LoVo (cell line): ENCODE results near the gene RHBDF1.
"Not testable (repeated sequence)": the region's sequence is repeated elsewhere in the genome, so short reads cannot be mapped to it uniquely, and the experiment has no call there.

Source experiments
- DNase-seq: peaks from one replicate; pipeline ENCODE4 v3.0.0-alpha.2; 2016; ENCODE audit warnings: low spot score

Gene RHBDF1

DNA sequence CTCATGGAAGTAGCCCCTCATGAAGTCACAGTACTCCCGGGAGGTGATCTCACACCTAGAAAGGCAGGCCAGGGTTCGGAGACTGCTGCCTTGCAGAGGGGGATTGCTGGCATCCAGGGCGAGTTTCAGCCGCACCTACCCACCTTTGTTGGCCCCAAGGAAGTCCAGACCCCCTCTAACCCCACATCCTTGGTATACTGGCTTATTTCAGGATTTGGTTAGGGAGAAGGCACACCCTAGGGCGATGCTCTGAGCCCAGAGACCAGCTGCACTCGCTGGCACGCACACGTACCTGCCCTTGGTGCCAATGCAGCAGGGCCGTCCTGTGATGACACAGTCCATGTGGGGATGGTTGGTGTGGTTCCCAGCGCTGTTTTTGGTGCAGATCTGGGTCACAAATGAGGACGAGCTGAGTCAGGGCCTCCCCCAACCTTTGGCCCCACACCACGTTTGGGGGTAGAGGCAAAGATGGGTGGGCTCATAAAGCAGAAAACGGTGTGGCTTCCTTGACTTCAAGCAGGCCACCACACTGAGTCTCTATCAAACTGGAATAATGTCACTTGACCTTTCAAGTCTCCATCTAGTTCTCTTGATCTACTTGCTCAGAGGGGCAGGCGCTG lies 12.9 kb downstream of the RHBDF1 start:
- DNase-seq: no peak

DNA sequence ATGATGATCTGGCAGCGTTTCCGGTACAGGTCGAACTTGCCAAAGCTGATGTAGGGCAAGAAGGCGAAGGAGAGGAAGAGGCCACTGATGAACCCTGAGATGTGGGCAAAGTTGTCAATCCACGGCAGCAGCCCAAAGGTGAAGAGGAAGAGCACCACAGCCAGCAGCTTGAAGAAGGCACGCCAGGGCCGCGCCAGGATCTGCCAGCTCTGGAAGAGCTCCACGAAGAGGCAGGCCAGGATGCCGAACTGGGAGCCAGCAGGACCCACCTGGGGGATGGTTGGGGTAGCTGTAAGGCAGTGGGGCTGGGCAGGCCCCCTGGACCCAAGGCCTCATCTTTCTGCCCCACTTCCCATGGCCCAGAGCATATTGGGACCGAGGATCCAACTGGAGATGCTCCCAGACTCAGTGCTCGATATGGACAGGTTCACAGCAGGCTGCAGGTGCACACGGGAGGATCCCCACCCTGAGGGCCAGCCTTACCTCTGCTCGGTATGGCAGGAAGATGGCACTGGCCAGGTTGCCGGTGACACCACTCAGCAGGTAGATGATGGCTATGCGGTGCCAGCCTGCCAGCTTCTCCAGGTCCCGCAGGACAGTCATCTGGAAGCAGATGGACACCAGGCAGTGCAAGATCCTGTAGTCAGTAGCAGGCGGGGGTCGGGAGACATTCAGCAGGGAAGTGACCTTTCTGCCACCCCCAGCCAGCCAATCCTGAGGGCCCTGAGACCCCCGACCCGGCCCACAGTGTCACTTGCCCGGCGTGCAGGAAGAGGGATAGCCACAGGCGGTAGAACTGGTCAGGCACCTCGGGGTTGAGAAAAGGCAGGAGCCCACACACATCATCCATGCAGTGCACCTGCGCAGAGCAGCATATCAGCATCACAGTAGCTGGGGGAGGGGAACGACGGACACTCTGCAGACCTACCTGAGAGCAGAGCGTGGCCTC lies 13.7 kb downstream of the RHBDF1 start:
- no peak for DNase-seq

DNA sequence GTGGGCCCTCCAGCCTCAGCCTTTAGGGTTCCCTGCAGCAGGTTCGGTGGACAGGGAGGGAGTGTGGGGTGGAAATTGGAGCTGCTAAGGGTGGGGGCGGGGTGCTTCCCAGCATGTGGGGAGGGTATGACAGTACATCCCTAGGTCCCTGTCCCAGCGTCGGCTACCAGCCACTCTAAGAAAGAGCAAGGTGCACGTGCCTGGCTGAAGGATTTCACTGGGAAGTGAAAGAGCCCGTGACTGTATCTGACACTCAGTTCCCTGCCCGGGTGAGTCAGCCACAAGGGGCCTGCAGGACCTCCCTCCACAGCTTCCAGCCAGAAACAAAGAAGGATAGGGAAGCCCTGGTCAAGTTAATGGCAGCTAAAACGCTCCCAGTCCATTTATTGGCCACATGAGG lies 14.7 kb downstream of the RHBDF1 start:
- DNase-seq: no peak

DNA sequence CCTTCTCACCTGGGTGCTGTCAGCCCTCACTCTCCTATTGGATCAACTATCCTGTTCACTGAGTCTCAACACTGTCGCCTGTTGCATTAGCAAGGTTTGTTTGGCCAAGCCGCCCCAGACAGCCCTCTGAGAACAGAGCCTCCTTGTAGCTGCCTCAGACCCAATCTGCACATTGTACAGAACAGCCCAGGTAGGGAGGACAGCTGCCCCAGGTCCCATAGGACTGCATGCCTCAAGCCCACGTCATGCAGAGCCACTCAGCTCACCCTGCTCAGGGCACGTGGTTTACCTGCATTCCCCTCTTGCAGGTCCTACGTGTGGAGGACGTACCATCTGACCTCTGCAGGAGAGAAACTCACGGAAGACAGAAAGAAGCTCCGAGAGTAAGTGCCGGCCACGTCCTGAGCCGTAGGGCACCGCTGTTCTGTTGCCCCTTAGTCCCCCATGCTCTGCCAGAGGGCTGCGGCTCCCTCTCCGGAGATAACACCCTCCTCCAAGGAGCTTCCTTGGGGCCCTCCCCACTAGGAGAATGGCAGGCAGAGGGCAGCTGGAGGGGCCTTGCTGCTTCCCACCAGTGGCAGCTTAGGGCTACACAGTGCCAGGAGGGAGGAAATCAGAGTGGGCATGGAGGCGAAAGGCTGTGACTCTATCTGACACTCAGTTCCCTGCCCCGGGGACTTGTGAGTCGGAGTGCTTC lies 16.1 kb downstream of the RHBDF1 start:
- DNase-seq: no peak

DNA sequence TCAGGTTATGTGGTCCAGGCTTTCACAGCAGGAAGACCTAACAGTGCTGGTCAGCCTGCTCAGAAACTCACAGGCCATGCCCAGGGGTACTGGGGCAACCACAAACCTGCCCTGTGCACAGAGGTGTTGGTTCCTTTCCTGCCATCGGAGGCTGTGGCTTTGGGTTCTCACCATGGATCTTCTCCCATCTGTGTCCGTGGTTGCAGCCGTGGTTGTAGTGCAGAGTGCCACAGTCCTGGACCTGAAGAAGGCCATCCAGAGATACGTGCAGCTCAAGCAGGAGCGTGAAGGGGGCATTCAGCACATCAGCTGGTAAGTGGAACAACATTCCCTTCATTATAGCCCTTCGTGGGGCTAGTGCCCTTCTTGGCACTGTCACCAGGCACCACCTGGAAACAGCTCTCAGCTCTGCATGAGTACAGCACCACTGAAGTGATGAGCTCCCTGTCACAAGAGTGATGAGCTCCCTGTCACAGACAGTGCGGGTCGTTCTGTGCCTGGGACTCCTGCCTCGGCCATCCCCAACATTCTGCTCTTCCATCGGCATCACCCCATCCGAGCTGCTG lies 16.8 kb downstream of the RHBDF1 start:
- no peak for DNase-seq

DNA sequence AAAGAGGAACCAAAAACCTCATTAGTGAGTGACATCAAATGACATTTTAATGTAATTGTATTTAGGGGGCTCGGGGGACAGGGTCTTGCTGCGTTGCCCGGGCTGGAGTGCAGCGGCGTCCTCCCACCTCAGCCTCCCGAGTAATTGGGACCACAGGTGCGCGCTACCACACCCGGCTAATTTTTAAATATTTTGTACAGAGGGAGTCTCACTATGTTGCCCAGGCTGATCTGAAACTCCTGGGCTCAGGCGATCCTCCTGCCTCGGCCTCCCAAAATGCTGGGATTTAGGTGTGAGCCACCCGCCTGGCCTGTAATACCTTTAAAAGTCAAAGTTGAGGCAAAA lies 18.2 kb downstream of the RHBDF1 start:
- no peak for DNase-seq

DNA sequence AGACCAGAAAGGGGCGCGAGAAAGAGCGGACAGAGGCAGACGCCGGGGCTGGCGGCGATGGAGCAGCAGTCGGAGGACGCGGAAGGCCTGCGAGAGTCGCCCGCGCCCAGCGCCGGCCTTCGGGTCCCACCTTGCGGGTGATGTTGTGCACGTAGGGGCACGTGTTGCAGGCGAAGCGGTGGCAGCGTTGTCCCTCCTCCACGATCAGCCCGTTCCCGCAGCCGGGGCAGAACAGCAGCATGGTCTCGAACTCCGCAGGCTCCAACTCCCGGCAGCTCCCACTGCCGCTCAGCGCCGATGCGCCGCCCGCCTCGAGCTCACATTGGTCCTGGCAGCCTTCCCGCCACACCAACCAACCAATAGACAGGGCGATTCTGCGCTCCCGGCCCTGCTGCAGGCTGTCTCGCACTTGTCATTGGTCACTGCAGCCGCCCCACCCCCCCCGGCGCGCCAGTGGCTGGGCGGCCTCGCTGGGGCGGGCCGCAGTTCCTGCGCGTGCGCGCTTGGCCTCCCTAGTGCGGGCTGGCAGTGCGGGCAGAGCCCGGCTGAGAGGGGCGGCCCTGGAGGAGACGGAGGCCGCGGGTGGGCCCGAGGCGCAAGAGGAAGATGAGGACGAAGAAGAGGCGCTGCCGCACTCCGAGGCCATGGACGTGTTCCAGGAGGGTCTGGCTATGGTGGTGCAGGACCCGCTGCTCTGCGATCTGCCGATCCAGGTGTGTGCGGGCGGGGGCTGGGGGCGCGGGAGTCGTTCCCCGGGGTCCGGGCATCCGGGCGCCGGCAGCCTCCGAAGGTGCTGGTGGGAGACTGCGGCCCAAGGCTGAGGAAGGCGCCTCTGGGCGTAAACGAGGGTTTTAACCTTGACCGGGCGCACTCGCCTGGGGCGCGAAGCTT lies 18.8 kb downstream of the RHBDF1 start, which contains the start of the genes POLR3K and SNRNP25:
TSS of gene POLR3K (minus strand) at position 263 of the 891 bp plus-strand sequence. CDS start at position 241, 22 bp downstream.
TSS of gene SNRNP25 (plus strand) at position 483 of the 891 bp plus-strand sequence. CDS start at position 672, 189 bp downstream.
- DNase-seq: peak; percentile 98

DNA sequence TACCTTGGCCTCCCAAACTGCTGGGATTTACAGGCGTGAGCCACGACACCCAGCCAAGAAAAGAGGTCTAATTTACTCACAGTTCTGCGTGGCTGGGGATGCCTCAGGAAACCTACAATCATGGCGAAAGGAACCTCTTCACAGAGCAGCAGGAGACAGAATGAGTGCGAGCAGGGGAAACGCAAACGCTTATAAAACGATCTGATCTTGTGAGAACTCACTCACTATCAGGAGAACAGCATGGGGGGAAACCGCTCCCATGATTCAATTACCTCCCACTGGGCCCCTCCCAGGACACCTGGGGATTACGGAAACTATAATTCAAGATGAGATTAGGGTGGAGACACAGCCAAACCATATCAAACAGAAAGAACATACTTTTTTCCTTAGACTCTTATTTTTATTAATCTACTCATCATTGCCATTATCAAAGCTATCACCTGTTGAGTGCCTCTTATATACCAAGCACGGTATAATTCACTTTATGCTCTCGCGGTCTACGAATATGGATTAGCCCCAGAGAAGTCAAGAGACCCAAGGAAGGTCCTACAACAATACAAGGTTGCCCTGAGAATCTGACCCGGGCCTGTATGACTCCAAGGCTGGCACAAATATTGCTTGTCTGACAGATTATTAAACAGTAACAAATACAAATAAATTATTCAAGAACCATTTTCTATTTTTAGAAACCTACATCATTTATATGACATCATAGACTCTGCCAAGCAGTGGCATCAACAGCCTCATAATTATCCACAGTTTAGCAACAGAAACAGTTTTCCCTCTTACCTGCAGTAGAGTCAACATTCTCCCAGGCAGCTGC lies 21.5 kb downstream of the RHBDF1 start:
- DNase-seq: no peak

DNA sequence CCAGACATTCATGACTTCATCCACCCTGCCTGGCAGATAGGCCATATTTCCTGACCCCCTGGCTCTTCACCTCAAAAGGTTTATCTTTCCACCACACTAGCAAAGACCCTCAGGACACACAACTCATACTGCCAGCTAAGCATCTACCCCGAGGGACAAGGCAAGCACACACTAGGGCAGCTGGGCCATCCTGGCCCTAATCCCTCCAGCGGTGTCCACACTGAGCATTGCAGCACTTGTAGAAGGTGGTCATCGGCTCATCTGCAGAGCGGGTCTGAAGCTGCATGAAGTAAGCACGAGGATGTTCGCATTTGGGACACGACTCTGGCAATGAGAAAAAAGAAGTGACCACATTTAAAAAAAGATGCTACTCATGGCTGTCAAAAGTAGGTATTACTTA lies 25.2 kb downstream of the RHBDF1 start:
- no peak for DNase-seq

DNA sequence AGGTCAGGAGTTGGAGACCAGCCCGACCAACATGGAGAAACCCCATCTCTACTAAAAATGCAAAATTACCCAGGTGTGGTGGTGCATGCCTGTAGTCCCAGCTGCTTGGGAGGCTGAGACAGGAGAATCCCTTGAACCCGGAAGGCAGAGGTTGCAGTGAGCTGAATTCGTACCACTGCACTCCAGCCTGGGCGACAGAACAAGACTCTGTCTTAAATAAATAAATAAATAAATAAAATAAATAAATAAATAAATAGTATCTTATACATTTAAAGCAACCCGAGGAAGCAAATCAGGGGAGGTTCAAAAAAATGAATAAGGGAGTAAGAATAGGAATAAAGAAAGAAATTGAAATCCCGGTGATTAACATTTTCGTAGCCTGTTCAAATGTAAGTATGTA lies 25.9 kb downstream of the RHBDF1 start:
- DNase-seq: not testable (repeated sequence)

DNA sequence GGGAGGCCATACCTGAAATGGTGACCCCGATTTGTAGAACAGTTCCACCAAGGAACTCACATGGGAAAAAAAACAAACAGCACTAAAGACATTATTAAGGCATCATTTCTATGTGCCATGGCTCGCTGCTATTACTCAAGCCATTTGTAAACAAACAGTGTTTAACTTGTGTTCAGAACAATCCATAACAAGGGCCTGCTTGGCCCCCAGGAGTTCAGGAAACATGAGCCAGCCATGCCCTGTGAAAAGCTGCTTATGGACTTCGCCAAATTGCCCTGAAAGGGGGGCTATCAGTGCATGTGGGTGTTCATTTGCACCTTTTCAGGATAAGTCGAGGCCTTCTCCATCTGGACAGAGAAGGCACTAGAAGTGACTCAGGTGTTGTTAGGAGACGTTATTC lies 27.0 kb downstream of the RHBDF1 start:
- no peak for DNase-seq

DNA sequence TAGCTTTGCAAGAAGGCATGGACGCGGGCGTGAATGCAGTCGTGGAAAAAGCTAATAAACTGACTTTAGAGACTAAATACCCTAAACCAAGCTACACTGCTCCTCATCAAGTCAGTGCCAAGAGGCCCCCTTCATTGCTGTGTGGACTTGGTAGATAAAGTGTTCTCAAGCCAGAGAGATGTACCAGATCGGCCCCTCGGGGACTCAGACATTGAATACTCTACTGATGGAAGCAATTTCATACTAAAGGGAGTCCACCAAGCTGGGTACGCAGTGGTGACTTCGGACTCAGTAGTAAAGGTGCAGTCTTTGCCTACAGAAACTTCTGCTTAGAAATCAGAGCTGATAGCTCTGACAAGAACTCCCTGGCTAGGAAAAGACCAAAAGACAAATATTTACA lies 27.8 kb downstream of the RHBDF1 start:
- DNase-seq: no peak

DNA sequence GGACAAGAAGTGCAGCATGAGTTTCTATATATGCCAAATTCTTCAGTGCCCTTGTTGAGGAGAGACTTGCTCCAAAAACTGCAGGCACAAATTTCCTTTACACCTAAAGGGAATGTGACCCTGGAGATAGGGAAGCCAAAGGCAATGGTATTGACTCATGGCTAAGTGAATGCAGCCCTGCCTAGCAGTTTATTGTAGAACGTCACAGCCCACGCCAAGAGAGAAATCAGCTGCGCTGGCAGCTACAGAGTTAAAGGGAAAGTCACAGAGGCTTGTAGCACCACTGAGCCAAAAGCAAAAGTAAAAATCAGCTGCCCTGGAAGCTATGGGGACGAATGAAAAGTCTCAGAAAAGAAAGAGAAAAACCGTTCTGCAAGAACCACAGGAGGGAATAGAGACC lies 29.1 kb downstream of the RHBDF1 start:
- no peak for DNase-seq

DNA sequence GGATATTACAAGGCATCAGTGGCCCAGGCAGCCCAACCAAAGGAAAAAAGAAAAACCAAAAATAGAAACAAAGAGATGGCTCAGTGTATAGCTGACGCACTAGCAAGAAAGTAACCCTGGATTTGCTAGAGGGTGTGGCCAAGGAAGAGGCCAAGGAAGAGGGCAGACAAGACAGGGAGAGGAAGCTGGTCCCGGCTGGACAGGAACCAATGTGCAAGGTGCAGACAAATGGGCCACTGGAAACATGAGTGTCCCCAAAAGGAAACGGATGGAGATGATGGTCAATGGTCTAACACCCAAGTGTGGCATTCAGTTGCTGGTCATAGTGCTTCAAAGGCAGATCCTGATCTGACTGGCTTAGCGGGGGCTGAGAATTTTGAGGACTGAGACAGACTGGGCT lies 29.7 kb downstream of the RHBDF1 start:
- no peak for DNase-seq

DNA sequence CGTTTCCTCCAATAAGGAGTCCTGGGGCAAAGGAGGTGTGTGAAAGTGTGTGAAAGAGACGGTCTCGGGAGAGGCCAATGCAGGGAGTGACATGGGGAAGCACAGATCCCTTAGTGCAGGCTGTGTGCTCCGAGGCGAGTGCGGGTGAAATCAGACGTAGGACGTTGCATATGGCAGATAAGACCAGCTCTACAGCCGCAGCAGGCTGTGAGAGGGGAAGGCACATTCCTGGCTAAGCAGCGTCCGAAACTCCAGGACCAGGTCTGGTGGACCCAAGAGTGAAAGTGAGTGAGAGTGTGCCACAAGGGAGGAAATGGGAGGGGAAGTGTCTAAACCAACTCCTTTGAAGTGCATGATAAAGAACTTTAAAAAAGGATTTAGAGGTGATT lies 30.4 kb downstream of the RHBDF1 start:
- no peak for DNase-seq

DNA sequence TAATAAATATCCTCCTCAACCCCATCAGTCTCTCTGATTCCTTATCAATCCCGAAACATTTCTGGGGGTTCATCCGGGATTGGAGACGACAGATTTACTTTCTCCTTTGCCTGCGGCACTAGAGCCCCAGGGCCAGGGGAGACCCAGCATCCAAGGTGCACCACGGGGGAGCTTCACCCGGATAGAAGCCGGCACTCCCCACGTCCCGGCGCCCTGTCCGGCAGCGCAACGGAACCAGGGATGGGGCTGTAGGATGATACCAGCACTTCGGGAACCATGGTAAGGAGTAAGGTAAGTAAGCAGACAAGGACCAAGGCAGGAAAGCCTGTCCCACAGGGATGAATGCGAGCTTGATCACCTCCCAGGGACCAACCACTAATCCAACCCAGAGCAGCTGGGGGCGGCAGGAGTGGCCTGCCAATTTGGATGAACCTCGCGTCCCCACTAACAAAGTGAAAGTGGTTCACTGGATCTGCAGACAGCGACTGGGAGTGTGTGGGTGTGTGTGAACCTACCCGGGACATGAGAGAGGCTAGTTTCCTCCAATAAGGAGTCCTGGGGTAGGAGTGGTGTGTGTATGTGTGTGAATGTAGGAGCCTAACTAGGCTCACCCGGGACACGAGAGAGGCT lies 30.9 kb downstream of the RHBDF1 start:
- DNase-seq: no peak

DNA sequence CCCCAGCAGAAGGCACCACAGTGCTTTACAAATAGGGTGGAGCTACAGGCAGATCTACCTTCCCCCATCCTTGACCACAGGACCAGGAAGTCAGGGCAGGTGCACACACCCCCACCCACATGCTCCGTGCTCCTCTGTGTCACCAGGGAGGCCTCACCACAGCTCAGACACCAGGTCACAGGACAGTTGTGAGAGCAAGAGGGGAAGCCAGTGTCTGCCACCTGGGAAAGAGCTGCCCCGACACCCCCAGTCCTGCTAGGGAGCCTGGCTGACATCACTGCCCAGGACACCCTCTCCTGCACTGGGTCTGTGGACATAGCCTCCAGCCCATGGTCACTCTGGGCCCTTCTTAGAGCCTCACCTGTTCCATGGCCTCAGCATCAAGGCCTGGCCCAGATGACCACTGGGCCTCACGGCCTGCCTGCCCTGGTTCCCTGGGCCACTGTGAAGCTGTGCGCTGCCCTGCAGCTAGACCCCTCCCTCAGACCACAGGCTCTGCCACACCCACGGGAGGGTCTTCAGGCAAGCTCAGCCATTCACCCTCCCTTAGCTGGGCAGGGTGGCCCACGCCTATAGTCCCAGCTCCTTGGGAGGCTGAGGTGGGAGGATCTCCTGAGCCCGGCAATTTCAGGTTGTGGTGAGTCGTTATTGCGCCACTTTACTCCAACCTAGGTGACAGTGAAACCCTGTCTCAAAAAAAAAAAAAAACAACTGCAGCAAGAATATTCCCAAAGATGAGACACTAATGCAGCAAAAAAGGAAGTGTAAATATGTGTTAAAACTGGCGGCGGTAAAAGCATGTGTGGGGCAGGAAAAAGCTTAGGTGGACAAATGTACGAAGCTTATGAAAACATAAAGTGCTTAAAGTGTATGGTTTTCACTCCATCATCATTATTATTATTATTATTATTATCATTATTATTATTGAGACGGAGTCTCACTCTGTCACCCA lies 33.2 kb downstream of the RHBDF1 start:
- DNase-seq: peak; percentile 17

DNA sequence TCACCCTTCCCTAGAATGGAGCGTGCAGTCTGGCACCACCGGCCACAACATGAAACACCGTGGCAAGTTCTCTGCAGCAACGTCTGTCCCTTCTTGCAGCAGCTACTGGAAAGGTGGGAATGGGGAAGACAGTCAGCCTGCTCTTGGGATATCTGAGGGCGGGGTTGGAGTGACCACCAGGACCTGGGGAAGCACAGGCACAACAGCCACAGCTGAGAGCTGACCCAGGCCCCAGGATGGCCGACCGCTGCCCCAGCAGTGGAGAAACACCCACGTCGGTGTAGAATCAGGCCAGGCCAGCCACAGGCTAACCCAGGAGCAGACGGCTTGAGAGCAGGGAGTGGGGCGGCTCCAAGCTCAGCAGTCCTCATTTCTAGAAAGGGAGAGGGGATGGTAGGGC lies 34.2 kb downstream of the RHBDF1 start:
- DNase-seq: not testable (repeated sequence)

DNA sequence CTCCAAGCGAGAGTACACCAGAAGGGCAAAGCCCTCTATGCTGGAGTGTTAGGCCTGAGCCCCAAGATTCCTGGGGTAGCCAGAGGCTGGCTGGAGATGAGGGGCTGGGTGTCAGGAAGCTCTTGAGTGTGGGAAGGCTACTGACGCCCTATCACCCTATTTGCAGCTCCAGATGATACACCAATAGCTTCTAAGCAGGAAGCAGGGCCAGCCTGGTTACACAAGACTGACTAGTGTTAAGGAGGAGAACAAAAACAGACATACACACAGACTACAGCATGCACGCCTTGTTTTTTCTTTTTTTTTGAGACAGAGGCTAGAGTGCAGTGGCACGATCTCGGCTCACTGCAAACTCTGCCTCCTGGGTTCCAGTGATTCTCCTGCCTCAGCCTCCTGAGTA lies 34.9 kb downstream of the RHBDF1 start:
- DNase-seq: no peak
